HG03045 (cell line): ENCODE measurements around the gene TLE5.
"Not testable (repeated sequence)": the region's sequence is repeated elsewhere in the genome, so short reads cannot be mapped to it uniquely, and the experiment has no call there.

Experiments used
- ATAC-seq: cut with Tn5 transposase; IDR thresholded peaks from one replicate; pipeline ENCODE4 v1.9.1; 2021; ENCODE audit warnings: mild to moderate bottlenecking, moderate library complexity; ENCODE audit not compliant: unreplicated experiment

The TLE5 gene

DNA sequence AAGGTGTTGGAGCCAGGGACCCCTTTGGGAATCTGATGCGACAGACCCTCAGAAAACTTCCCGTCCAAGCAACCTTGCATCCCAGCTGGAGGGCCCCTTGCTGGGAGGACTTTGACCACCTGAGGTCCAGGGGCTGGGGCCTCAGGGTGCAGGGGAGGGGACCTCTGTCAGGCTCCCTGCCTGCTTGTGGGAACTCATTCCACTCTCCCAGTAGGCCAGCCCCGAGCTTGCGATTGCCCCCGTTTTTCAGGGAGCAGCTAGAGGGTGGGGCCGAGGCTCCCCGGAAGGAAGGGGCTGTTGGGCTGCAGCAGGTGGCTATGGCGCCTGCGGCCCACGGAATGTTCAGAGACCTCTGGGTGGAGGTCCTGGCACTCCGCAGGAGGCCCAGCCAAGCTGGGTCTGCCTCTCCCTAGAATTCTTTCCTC lies 34.6 kb upstream of the TLE5 start:
- ATAC-seq: no peak

GRCh38 chr19:3096267-3096901 lies 34.1 kb upstream of the TLE5 start:
- no peak for ATAC-seq

- ATAC-seq: no peak
These were observed 33.3 kb upstream of the TLE5 start for GRCh38 chr19:3095441-3096191.

- peak; percentile 13 for ATAC-seq
These were observed 32.5 kb upstream of the TLE5 start for GRCh38 chr19:3094601-3095440.

- not testable (repeated sequence) for ATAC-seq
These were observed 27.1 kb upstream of the TLE5 start for GRCh38 chr19:3089299-3089855.

- no peak for ATAC-seq
These were observed 25.5 kb upstream of the TLE5 start for GRCh38 chr19:3087769-3088168.

GRCh38 chr19:3084943-3085342 lies 22.6 kb upstream of the TLE5 start:
- ATAC-seq: no peak

GRCh38 chr19:3083964-3084363 lies 21.7 kb upstream of the TLE5 start:
- no peak for ATAC-seq

DNA sequence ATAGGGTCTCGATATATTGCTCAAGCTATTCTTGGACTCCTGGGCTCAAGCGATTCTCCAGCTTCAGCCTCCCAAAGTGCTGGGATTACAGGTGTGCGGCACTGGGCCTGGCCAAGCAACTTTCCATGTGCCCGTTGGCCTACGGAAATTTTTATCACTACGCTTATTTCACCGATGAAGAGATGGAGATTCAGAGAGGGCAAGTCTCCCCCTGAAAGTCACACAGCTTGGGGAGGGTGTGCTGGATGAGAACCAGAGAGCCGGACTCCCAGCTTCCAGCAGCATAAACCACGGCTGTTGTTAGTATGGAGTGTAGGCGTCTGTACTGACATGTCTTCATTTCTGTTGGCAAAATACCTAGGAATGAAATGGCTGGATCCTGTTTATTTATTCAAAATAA lies 20.0 kb upstream of the TLE5 start:
- no peak for ATAC-seq

- no peak for ATAC-seq
These were observed 18.0 kb upstream of the TLE5 start for GRCh38 chr19:3080286-3080685.

GRCh38 chr19:3079578-3079977 lies 17.3 kb upstream of the TLE5 start:
- no peak for ATAC-seq

GRCh38 chr19:3075605-3076431 lies 13.5 kb upstream of the TLE5 start:
- ATAC-seq: no peak

- ATAC-seq: no peak
These were observed 11.8 kb upstream of the TLE5 start for GRCh38 chr19:3073931-3074595.

- no peak for ATAC-seq
These were observed 10.9 kb upstream of the TLE5 start for GRCh38 chr19:3073159-3073563.

DNA sequence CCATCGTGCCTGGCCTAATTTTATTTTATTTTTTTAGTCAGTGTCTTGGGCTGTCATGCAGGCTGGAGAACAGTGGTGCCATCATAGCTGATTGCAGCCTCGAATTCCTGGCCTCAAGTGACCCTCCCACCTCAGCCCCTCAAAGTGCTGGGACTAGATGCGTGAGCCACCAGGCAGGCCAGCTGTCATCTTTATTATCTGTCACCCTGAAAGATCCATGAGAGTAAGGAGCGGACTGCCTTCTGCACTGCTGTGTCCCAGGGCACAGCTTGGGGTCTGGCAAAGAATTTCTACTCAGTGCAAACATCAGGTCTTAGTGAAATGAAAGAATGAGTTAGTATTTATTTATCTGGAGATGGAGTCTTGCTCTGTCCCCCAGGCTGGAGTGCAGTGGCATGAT lies 9.5 kb upstream of the TLE5 start:
- ATAC-seq: no peak

GRCh38 chr19:3068071-3068470 lies 5.8 kb upstream of the TLE5 start:
- ATAC-seq: no peak

GRCh38 chr19:3067563-3067962 lies 5.3 kb upstream of the TLE5 start:
- ATAC-seq: no peak

- no peak for ATAC-seq
These were observed 4.3 kb upstream of the TLE5 start for GRCh38 chr19:3066482-3067049.

DNA sequence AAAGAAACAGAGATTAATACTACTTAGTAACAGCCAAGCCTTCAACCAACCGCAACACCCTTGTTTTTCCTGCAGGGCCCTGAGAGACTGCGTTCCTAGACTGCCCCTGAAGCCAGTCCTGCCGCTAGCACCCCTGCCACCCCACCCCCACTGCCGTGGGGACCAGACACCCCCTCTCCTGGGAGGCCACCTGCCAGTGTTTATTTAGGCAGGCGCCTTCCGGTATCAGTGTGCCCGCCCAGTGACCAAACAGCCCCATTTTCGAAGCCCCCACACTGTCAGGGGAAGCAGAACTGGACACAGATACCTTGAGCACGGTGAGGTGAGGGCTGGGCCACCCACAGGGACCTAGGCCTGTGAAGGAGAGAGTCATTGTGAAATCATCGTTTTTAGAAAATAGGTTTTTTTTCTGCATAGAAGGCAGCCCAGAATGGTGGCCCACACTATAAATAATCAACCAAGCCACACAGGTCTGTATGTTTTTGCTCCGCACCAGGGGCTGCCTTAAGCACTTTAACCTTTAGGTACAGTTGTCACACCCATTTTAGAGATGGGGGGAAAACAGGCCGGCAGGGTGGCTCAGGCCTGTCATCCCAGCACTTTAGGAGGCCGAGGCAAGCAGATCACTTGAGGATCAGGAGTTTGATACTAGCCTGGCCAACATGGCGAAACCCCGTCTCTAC lies 3.5 kb upstream of the TLE5 start:
- peak; percentile 43 for ATAC-seq
